Muscle layer of colon (tissue), 2 donors: ENCODE data around the gene KRTAP10-11.
"Not testable (repeated sequence)": the region's sequence is repeated elsewhere in the genome, so short reads cannot be mapped to it uniquely, and the experiment has no call there.

Experiments used
- H3K27ac ChIP-seq: one replicate; pipeline ENCODE4 v1.7.0; 2013; ENCODE audit warnings: low read depth, mild to moderate bottlenecking, low read length, moderate library complexity
- H3K27me3 ChIP-seq, 2 donors: one replicate each; pipeline ENCODE4 v1.7.0; 2013; ENCODE audit warnings: low read length in 2 of 2, mild to moderate bottlenecking in 2 of 2; ENCODE audit not compliant: insufficient read depth in 2 of 2, control insufficient read depth in 1 of 2
- H3K36me3 ChIP-seq: one replicate; pipeline ENCODE4 v1.7.0; 2013; ENCODE audit warnings: mild to moderate bottlenecking, low read length; ENCODE audit not compliant: insufficient read depth
- H3K4me1 ChIP-seq: one replicate; pipeline ENCODE4 v1.7.0; 2013; ENCODE audit warnings: mild to moderate bottlenecking, low read length; ENCODE audit not compliant: insufficient read depth
- H3K4me3 ChIP-seq, 2 donors: one replicate each; pipeline ENCODE4 v1.7.0; 2013; ENCODE audit warnings: low read length in 2 of 2, low read depth in 1 of 2, mild to moderate bottlenecking in 1 of 2, moderate library complexity in 1 of 2
- H3K9ac ChIP-seq: one replicate; pipeline ENCODE4 v1.7.0; 2013; ENCODE audit warnings: low read length
- H3K9me3 ChIP-seq: one replicate; pipeline ENCODE4 v1.7.0; 2013; ENCODE audit warnings: mild to moderate bottlenecking, low read length
- donor health status: abdominal sarcoma.
- donor health status: Adenocarcinoma of cecum.

KRTAP10-11 gene

GRCh38 chr21:44646366-44647221 is at the start of gene KRTAP10-11:
KRTAP10-11 (plus strand) TSS chr21:44646414; CDS start chr21:44646459, 45 bp downstream.
- H3K4me3 ChIP-seq, H3K4me1 ChIP-seq, H3K9me3 ChIP-seq, H3K27me3 ChIP-seq, H3K36me3 ChIP-seq, H3K9ac ChIP-seq, H3K27ac ChIP-seq: not testable (repeated sequence)

GRCh38 chr21:44598061-44598460 is 48.2 kb upstream of the KRTAP10-11 start:
- Histone ChIP-seq H3K9me3 (no peaks in the 10 kb centered on the region), H3K27me3 (peaks cover 0 to 22% of the 10 kb centered on the region in 2 donors)

GRCh38 chr21:44599264-44600029 is 46.8 kb upstream of the KRTAP10-11 start:
- Histone ChIP-seq H3K4me1 (no peaks in the 10 kb centered on the region), H3K4me3 (no peak overlapping the region), H3K36me3 (no peaks in the 10 kb centered on the region), H3K9ac (no peak overlapping the region), H3K9me3 (peaks cover 6% of the 10 kb centered on the region), H3K27me3 (peaks cover 0 to 19% of the 10 kb centered on the region in 2 donors), H3K27ac (no peak overlapping the region)

More at GRCh38 chr21:44598061-44598460, 48.2 kb upstream of the KRTAP10-11 start:
- Histone ChIP-seq H3K9ac (no peak overlapping the region), H3K27ac (no peak overlapping the region), H3K4me3 (no peak overlapping the region), H3K36me3 (no peaks in the 10 kb centered on the region), H3K4me1 (no peaks in the 10 kb centered on the region)

- not testable (repeated sequence) for H3K4me3 ChIP-seq, H3K9ac ChIP-seq, H3K36me3 ChIP-seq, H3K9me3 ChIP-seq, H3K4me1 ChIP-seq, H3K27ac ChIP-seq
- H3K27me3 ChIP-seq, result peaks cover 0 to 19% of the 10 kb centered on the region in 2 donors
Observed at GRCh38 chr21:44600118-44600978, 45.9 kb upstream of the KRTAP10-11 start, which contains the start of gene KRTAP10-7. KRTAP10-7 (plus strand) TSS chr21:44600597; CDS start chr21:44600622, 25 bp downstream.

- H3K4me3 ChIP-seq, H3K36me3 ChIP-seq, H3K9ac ChIP-seq, H3K9me3 ChIP-seq, H3K27ac ChIP-seq, H3K4me1 ChIP-seq: not testable (repeated sequence)
- H3K27me3 ChIP-seq, result peaks cover 0 to 19% of the 10 kb centered on the region in 2 donors
Observed at GRCh38 chr21:44601091-44601490, 45.1 kb upstream of the KRTAP10-11 start.

GRCh38 chr21:44601596-44602462 is 44.4 kb upstream of the KRTAP10-11 start:
- Histone ChIP-seq H3K9ac (no peak overlapping the region), H3K4me3 (no peak overlapping the region), H3K4me1 (no peaks in the 10 kb centered on the region), H3K27me3 (peaks cover 0 to 19% of the 10 kb centered on the region in 2 donors), H3K9me3 (peaks cover 7% of the 10 kb centered on the region), H3K36me3 (no peaks in the 10 kb centered on the region), H3K27ac (no peak overlapping the region)

- Histone ChIP-seq H3K27me3 (peaks cover 0 to 19% of the 10 kb centered on the region in 2 donors), H3K9me3 (peaks cover 7% of the 10 kb centered on the region), H3K27ac (no peak overlapping the region), H3K9ac (no peak overlapping the region), H3K36me3 (no peaks in the 10 kb centered on the region), H3K4me3 (no peak overlapping the region), H3K4me1 (no peaks in the 10 kb centered on the region)
Observed at GRCh38 chr21:44602463-44602850, 43.8 kb upstream of the KRTAP10-11 start.

GRCh38 chr21:44603109-44603875 is 42.9 kb upstream of the KRTAP10-11 start:
- H3K27me3 ChIP-seq, result peaks cover 0 to 19% of the 10 kb centered on the region in 2 donors
- H3K4me1 ChIP-seq, result no peaks in the 10 kb centered on the region
- no peaks in the 10 kb centered on the region for H3K36me3 ChIP-seq
- peaks cover 7% of the 10 kb centered on the region for H3K9me3 ChIP-seq
- H3K9ac ChIP-seq, result no peak overlapping the region
- no peak overlapping the region for H3K27ac ChIP-seq
- no peak overlapping the region for H3K4me3 ChIP-seq

- Histone ChIP-seq H3K4me1 (no peaks in the 10 kb centered on the region), H3K36me3 (no peaks in the 10 kb centered on the region), H3K27me3 (peaks cover 0 to 19% of the 10 kb centered on the region in 2 donors), H3K9ac (no peak overlapping the region), H3K4me3 (no peak overlapping the region), H3K27ac (no peak overlapping the region), H3K9me3 (peaks cover 7% of the 10 kb centered on the region)
Observed at GRCh38 chr21:44603911-44604310, 42.3 kb upstream of the KRTAP10-11 start.

GRCh38 chr21:44606495-44606894 is 39.7 kb upstream of the KRTAP10-11 start:
- Histone ChIP-seq H3K4me1 (no peaks in the 10 kb centered on the region), H3K9ac (no peak overlapping the region), H3K4me3 (no peak overlapping the region), H3K27me3 (peaks cover 0 to 11% of the 10 kb centered on the region in 2 donors), H3K9me3 (peaks cover 7% of the 10 kb centered on the region), H3K27ac (no peak overlapping the region), H3K36me3 (no peaks in the 10 kb centered on the region)
